AG09309 (cell line): ENCODE measurements around the gene CARD19.

ENCODE experiments used
- DNase-seq: peaks from one replicate; pipeline ENCODE4 v3.0.0-alpha.2; 2010; ENCODE audit warnings: low read depth
- H3K4me3 ChIP-seq: 2 replicates; pipeline ENCODE4 v1.5.1; 2011; ENCODE audit warnings: mild to moderate bottlenecking, low read depth, low read length, moderate library complexity; ENCODE audit not compliant: control insufficient read depth
- TF ChIP-seq, protein P1 (sequence below): IDR thresholded peaks from 2 replicates; pipeline ENCODE4 v1.5.1; 2011; ENCODE audit warnings: mild to moderate bottlenecking, low read depth, low read length, inconsistent platforms; ENCODE audit not compliant: insufficient read depth, control insufficient read depth; ENCODE audit errors: missing control alignments

CARD19 gene

DNA sequence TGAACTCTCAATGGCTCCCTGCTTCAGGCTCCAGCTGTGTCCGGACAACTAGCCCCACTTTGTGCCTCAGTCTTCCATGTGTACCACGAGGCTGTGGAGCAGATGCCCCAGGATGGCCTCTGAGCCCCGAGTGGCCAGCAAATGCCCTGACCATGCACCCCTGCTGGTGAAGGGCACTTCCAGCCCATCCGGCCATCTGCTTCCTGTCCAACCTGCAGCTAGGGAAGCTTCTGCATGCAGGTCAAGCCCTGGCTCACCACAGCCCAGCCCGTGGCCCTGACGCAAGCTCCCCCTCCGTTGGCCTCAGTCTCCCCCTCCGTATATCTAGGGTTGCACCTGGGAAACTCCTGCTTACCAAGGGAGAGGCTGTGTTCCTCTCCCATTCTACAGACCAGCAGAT, 33.3 kb downstream of the CARD19 start:
- DNase-seq, result no peak
- TF ChIP-seq, protein P1, sequence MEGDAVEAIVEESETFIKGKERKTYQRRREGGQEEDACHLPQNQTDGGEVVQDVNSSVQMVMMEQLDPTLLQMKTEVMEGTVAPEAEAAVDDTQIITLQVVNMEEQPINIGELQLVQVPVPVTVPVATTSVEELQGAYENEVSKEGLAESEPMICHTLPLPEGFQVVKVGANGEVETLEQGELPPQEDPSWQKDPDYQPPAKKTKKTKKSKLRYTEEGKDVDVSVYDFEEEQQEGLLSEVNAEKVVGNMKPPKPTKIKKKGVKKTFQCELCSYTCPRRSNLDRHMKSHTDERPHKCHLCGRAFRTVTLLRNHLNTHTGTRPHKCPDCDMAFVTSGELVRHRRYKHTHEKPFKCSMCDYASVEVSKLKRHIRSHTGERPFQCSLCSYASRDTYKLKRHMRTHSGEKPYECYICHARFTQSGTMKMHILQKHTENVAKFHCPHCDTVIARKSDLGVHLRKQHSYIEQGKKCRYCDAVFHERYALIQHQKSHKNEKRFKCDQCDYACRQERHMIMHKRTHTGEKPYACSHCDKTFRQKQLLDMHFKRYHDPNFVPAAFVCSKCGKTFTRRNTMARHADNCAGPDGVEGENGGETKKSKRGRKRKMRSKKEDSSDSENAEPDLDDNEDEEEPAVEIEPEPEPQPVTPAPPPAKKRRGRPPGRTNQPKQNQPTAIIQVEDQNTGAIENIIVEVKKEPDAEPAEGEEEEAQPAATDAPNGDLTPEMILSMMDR, result no peak
- H3K4me3 ChIP-seq, result no peak overlapping the region

DNA sequence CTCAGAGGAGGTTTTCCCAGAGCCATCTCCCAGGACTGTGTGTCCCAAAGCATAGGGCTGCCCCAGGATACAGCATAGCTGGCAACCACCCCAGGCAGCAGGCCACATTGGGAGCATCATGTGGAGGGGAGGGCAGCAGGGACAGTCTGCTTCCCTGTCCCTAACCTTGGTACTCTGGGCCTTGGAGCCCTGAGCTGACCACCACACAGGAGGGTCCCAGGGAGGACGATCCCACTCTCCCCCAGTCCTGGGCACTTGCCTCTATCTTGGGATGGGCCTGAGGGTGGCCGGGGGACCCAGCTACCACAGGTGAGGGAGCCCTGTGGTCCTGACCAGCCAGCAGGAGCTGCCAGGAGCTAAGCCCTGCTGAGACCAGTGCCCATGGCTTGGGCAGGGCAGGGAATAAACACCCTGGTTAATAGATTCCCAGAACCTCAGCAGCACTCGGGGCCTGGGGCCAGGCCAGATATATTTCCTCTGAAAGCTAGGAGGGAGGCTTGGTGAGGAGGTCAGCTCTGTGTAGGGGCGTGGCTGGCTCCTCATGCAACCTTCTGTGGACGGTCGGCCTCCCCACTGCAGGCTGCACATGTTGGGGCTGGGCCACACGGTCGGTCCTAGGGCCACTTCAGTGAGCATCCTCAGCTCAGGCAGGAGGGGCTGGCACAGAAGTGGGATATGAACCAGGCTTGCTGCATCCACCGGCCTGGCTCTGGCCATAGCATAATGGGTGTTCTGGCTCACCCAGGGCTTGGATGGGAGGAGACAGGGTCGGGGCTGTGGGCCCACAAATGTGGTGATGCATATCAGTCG, 33.9 kb downstream of the CARD19 start:
- H3K4me3 ChIP-seq, result no peak overlapping the region
- no peak for DNase-seq
- TF ChIP-seq, protein P1, result no peak

GRCh38 chr9:93130861-93131481, 35.0 kb downstream of the CARD19 start:
- no peak for DNase-seq

DNA sequence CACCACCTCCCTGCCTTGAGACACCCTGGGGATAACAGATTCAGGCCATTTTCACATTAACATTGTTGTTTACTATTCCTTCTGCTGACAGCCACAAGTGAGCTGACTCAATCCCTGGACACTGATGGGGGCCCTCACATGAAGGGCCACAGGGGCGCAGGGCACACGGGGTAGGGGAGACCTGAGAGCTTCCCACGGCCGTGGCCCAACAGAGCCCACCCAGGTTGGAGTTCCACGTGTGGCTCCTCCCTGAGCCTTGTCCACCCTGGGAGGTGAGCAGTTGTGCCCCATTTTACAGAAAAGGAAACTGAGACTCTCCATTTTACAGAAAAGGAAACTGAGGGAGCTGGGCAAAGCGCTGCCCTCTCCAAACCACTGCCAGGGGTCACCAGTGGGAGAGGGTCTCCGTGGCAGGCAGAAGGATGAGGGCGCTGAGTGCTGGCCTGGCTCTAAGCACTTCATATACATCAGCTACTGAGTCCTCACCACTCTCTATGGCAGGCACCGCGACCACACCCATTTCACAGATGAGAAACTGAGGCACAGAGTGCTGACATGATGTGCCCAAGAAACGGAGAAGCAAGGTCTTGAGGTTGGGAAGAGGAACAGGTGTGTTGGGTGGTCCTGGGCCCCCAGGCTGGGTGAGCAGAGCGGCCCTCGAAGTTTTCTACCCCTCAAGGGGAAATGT, 35.7 kb downstream of the CARD19 start:
- H3K4me3 ChIP-seq, result no peak overlapping the region
- DNase-seq, result no peak
- TF ChIP-seq, protein P1, result no peak

More at GRCh38 chr9:93130861-93131481, 35.0 kb downstream of the CARD19 start:
- TF ChIP-seq, protein P1, result no peak
- no peak overlapping the region for H3K4me3 ChIP-seq

- TF ChIP-seq, protein P1, result no peak
- H3K4me3 ChIP-seq, result peak overlapping the region; percentile 93
- no peak for DNase-seq
Observed at GRCh38 chr9:93132287-93132927, 36.4 kb downstream of the CARD19 start.

DNA sequence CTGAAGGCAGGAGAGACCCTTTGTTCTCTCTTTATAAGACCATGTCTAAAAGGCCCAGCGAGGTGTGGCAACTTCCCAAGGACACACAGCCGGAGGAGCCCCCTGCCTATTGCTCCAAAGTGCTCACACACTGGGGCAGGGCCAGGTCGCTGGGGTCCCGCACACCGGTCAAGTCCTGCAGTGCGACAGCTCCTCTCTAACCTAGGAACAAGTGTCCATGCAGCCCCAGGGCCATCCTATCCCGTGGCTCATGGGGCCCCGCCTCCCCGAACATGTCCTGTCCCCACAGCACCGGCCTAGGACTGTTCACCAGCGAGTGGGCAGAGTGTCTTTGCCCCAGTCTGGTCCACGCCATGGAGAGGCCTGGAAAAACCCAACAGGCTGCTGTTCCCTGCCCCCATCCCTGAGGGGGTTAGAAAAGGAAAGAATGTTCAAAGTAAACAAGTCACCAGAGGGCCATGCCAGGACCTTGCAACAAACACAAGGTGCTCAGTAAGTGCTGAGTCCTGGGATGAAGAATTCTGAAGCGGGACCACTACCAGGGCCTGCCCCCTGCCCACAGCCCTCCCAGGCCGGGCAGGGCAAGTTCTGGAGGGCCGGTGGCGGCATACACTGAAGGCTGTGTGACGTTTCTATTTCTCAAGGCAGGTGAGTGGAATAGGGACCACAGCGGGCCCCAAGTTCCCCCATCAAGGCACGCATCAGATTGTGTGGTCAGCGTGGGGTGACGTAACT, 37.1 kb downstream of the CARD19 start:
- no peak for DNase-seq

More for the DNA sequence above, 37.1 kb downstream of the CARD19 start:
- TF ChIP-seq, protein P1, result no peak
- peak overlapping the region; percentile 93 for H3K4me3 ChIP-seq
